MM.1S (cell line): ENCODE results near the gene DNM1L.

Source experiments
- DNase-seq: peaks from one replicate; pipeline ENCODE4 v3.0.0-alpha.2; 2015
- H2AFZ ChIP-seq: fragments of 300-600 bp; sonication (generic); 2 replicates; pipeline ENCODE4 v1.6.0; 2016; ENCODE audit warnings: antibody characterized with exemption, low read length
- H3F3A ChIP-seq: fragments of 300-600 bp; sonication (generic); 2 replicates; pipeline ENCODE4 v1.6.1; 2016; ENCODE audit warnings: mild to moderate bottlenecking, antibody characterized with exemption, low read length, moderate library complexity, mixed read lengths; ENCODE audit not compliant: insufficient read depth
- H3K27ac ChIP-seq: fragments of 300-600 bp; sonication (generic); 2 replicates; pipeline ENCODE4 v1.5.1; 2016; ENCODE audit warnings: mild to moderate bottlenecking, low read length
- H3K27me3 ChIP-seq: fragments of 300-600 bp; sonication (generic); replicated peaks from 2 replicates; pipeline ENCODE4 v1.6.0; 2016; ENCODE audit warnings: low read length; ENCODE audit not compliant: insufficient read depth
- H3K36me3 ChIP-seq: fragments of 300-600 bp; sonication (generic); replicated peaks from 2 replicates; pipeline ENCODE4 v1.6.1; 2016; ENCODE audit warnings: mild to moderate bottlenecking, low read length, mixed read lengths; ENCODE audit not compliant: insufficient read depth
- H3K4me1 ChIP-seq: fragments of 300-600 bp; sonication (generic); 2 replicates; pipeline ENCODE4 v1.6.1; 2016; ENCODE audit warnings: low read length, mixed read lengths
- H3K4me2 ChIP-seq: fragments of 300-600 bp; sonication (generic); 2 replicates; pipeline ENCODE4 v1.6.0; 2016; ENCODE audit warnings: low read depth, low read length
- H3K4me3 ChIP-seq: fragments of 300-600 bp; sonication (generic); 2 replicates; pipeline ENCODE4 v1.5.1; 2016; ENCODE audit warnings: low read length, mixed read lengths
- H3K79me2 ChIP-seq: fragments of 300-600 bp; sonication (generic); 2 replicates; pipeline ENCODE4 v1.6.1; 2016; ENCODE audit warnings: mixed run types, low read length, mixed read lengths
- H3K9ac ChIP-seq: fragments of 300-600 bp; sonication (generic); 2 replicates; pipeline ENCODE4 v1.6.1; 2016; ENCODE audit warnings: low read length, mixed read lengths
- H3K9me2 ChIP-seq: fragments of 300-600 bp; sonication (generic); replicated peaks from 2 replicates; pipeline ENCODE4 v1.6.1; 2016; ENCODE audit warnings: mild to moderate bottlenecking, low read length, mixed read lengths; ENCODE audit not compliant: insufficient read depth
- H3K9me3 ChIP-seq: fragments of 300-600 bp; sonication (generic); replicated peaks from 2 replicates; pipeline ENCODE4 v1.6.1; 2016; ENCODE audit warnings: mild to moderate bottlenecking, low read length, mixed read lengths; ENCODE audit not compliant: insufficient read depth
- H4K20me1 ChIP-seq: fragments of 300-600 bp; sonication (generic); 2 replicates; pipeline ENCODE4 v1.6.1; 2016; ENCODE audit warnings: mild to moderate bottlenecking, low read length, moderate library complexity, mixed read lengths; ENCODE audit not compliant: insufficient read depth
- EZH2 ChIP-seq: fragments of 300-600 bp; sonication (generic); optimal IDR thresholded peaks from 2 replicates; pipeline ENCODE3; 2017; ENCODE audit warnings: low read depth, mild to moderate bottlenecking, antibody characterized with exemption, low read length, mixed read lengths
- EZH2phosphoT487 ChIP-seq: fragments of 300-600 bp; sonication (generic); IDR thresholded peaks from 2 replicates; pipeline ENCODE4 v1.6.1; 2018; ENCODE audit warnings: antibody characterized with exemption, low read length
- TF ChIP-seq, protein P1 (sequence below): fragments of 300-600 bp; sonication (generic); IDR thresholded peaks from 2 replicates; pipeline ENCODE4 v1.5.1; 2016; ENCODE audit warnings: antibody characterized with exemption, low read length, mixed read lengths

DNM1L gene

DNA sequence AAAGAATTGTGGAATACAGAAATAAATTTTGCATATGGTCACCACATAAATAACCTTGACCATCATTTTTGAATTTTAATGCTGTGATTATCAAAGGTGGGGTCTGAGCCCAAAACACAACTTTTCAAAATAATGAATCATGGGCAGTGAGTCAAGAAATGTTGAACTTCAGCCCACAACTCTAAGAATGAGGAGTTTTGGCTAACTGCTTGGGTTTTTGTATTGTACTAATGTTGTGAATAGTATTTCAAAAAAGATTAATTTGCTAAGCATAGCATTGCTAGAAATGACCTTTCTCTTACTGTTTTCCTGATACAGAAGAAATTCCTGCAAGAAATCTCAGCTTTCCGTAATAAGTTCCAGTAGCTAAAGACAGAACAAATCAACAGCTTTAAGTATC is 101.0 kb downstream of the DNM1L start:
- no peaks in the 10 kb centered on the region for H4K20me1 ChIP-seq
- H3K4me3 ChIP-seq, result no peak overlapping the region
- no peaks in the 10 kb centered on the region for H3K79me2 ChIP-seq
- TF ChIP-seq EZH2 (no peak), EZH2phosphoT487 (no peak)
- TF ChIP-seq, protein P1, sequence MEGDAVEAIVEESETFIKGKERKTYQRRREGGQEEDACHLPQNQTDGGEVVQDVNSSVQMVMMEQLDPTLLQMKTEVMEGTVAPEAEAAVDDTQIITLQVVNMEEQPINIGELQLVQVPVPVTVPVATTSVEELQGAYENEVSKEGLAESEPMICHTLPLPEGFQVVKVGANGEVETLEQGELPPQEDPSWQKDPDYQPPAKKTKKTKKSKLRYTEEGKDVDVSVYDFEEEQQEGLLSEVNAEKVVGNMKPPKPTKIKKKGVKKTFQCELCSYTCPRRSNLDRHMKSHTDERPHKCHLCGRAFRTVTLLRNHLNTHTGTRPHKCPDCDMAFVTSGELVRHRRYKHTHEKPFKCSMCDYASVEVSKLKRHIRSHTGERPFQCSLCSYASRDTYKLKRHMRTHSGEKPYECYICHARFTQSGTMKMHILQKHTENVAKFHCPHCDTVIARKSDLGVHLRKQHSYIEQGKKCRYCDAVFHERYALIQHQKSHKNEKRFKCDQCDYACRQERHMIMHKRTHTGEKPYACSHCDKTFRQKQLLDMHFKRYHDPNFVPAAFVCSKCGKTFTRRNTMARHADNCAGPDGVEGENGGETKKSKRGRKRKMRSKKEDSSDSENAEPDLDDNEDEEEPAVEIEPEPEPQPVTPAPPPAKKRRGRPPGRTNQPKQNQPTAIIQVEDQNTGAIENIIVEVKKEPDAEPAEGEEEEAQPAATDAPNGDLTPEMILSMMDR, result no peak
- no peaks in the 10 kb centered on the region for H3K9me3 ChIP-seq
- no peak for DNase-seq
- H3K9me2 ChIP-seq, result no peaks in the 10 kb centered on the region
- no peak overlapping the region for H3K9ac ChIP-seq
- H3K27me3 ChIP-seq, result no peaks in the 10 kb centered on the region
- H3K4me1 ChIP-seq, result no peaks in the 10 kb centered on the region
- no peaks in the 10 kb centered on the region for H3F3A ChIP-seq
- no peak overlapping the region for H3K27ac ChIP-seq
- H3K4me2 ChIP-seq, result no peak overlapping the region
- no peaks in the 10 kb centered on the region for H3K36me3 ChIP-seq
- no peak overlapping the region for H2AFZ ChIP-seq

DNA sequence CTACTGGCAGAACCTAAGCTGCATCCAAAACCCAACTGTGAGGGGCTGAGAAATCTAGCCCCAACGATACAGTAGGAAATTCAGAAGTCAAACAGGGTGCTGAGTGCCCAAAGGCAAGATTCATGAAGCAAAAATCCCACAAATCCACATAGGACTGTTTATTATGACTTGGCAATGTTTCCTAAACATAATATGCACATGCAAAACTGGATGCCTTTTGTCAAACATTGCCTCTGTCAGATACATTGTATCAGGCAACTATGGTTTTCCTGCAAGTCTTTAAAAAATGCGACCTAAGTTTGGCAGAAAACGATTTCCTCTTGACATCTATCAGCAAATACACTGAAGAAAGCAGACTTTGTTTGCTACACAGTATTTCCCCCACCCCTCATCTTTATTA is 103.9 kb downstream of the DNM1L start:
- H3K36me3 ChIP-seq, result no peaks in the 10 kb centered on the region
- H3F3A ChIP-seq, result no peaks in the 10 kb centered on the region
- no peak for TF ChIP-seq EZH2phosphoT487
- TF ChIP-seq, protein P1, result no peak
- no peak for TF ChIP-seq EZH2

GRCh38 chr12:32785557-32785956 is 106.5 kb downstream of the DNM1L start:
- H3K9me2 ChIP-seq, result no peaks in the 10 kb centered on the region
- no peaks in the 10 kb centered on the region; the same call in 1 of the 2 replicates for H4K20me1 ChIP-seq
- no peak overlapping the region for H3K27ac ChIP-seq
- TF ChIP-seq, protein P1, result no peak
- TF ChIP-seq EZH2phosphoT487 (no peak), EZH2 (no peak)
- peaks cover 4% of the 10 kb centered on the region; the same call in 1 of the 2 replicates for H3F3A ChIP-seq
- no peak overlapping the region for H2AFZ ChIP-seq
- no peaks in the 10 kb centered on the region; the same call in 1 of the 2 replicates for H3K36me3 ChIP-seq
- no peaks in the 10 kb centered on the region for H3K79me2 ChIP-seq
- no peak overlapping the region for H3K9ac ChIP-seq
- H3K9me3 ChIP-seq, result no peaks in the 10 kb centered on the region
- H3K27me3 ChIP-seq, result no peaks in the 10 kb centered on the region
- no peaks in the 10 kb centered on the region for H3K4me1 ChIP-seq
- DNase-seq, result no peak
- H3K4me2 ChIP-seq, result no peak overlapping the region
- H3K4me3 ChIP-seq, result no peak overlapping the region

More for the DNA sequence above, 103.9 kb downstream of the DNM1L start:
- H2AFZ ChIP-seq, result no peak overlapping the region
- no peak overlapping the region for H3K27ac ChIP-seq
- no peaks in the 10 kb centered on the region for H3K79me2 ChIP-seq
- no peaks in the 10 kb centered on the region for H3K4me1 ChIP-seq
- H3K4me3 ChIP-seq, result no peak overlapping the region
- H3K9me2 ChIP-seq, result no peaks in the 10 kb centered on the region
- no peaks in the 10 kb centered on the region for H3K27me3 ChIP-seq
- no peak overlapping the region for H3K4me2 ChIP-seq
- DNase-seq, result no peak
- no peak overlapping the region for H3K9ac ChIP-seq
- H4K20me1 ChIP-seq, result no peaks in the 10 kb centered on the region
- H3K9me3 ChIP-seq, result no peaks in the 10 kb centered on the region
